PC-9 (cell line): ENCODE measurements around the gene TGFBR1. TPM values are rescaled to one million over a fixed set of nuclear protein-coding genes. Genes with fewer than 3 reads are reported as not detected.

ENCODE experiments used
- BruUV-seq: library from RNA; stranded (reverse); fragments of 400-500 nt; replicated peaks from 2 replicates; lab custom pipeline; 2021; lab: Mats Ljungman, UMichigan
- CTCF ChIA-PET: fragments of 300-600 bp; sonication (Branson Sonifier 250); formaldehyde crosslinking; loops from one replicate; lab custom pipeline; 2022; ENCODE audit warnings: antibody characterized with exemption; lab: Charles Lee
- POLR2A ChIA-PET: fragments of 300-600 bp; sonication (Branson Sonifier 250); formaldehyde crosslinking; loops from one replicate; lab custom pipeline; 2022; ENCODE audit warnings: antibody characterized with exemption; ENCODE audit not compliant: unreplicated experiment; lab: Charles Lee
- DNase-seq, 2 experiments: peaks; one replicate each; pipeline versions ENCODE4 v3.0.0 to v3.0.0-alpha.2; 2015 to 2022; ENCODE audit warnings: mixed read lengths in 1 of 2
- H2AFZ ChIP-seq: fragments of 200-600 bp; sonication (generic); 2 replicates; pipeline ENCODE4 v1.8.1; 2017; ENCODE audit warnings: antibody characterized with exemption
- H3F3A ChIP-seq: fragments of 200-600 bp; sonication (generic); 2 replicates; pipeline ENCODE4 v1.8.1; 2017; ENCODE audit warnings: antibody characterized with exemption, mild to moderate bottlenecking, low read depth; ENCODE audit not compliant: insufficient read depth
- H3K27ac ChIP-seq: fragments of 200-600 bp; sonication (generic); 2 replicates; pipeline ENCODE4 v1.6.1; 2016; ENCODE audit warnings: mixed run types
- H3K27me3 ChIP-seq: fragments of 200-600 bp; sonication (generic); 2 replicates; pipeline ENCODE4 v1.6.1; 2016; ENCODE audit warnings: low read depth, mixed run types; ENCODE audit not compliant: insufficient read depth
- H3K36me3 ChIP-seq: fragments of 200-600 bp; sonication (generic); 2 replicates; pipeline ENCODE4 v1.6.1; 2016; ENCODE audit warnings: low read depth, mixed run types
- H3K4me1 ChIP-seq: fragments of 200-600 bp; sonication (generic); replicated peaks from 2 replicates; pipeline ENCODE4 v1.6.1; 2016; ENCODE audit warnings: mixed run types; ENCODE audit not compliant: insufficient read depth
- H3K4me2 ChIP-seq: fragments of 200-600 bp; sonication (generic); 2 replicates; pipeline ENCODE4 v1.6.1; 2017; ENCODE audit warnings: mixed run types
- H3K4me3 ChIP-seq: fragments of 200-600 bp; sonication (generic); 2 replicates; pipeline ENCODE4 v1.6.1; 2016; ENCODE audit warnings: mixed run types
- H3K79me2 ChIP-seq: fragments of 200-600 bp; sonication (generic); 2 replicates; pipeline ENCODE4 v1.6.1; 2017; ENCODE audit warnings: low read depth, mixed run types
- H3K9me2 ChIP-seq: fragments of 200-600 bp; sonication (generic); 2 replicates; pipeline ENCODE4 v1.8.1; 2017; ENCODE audit warnings: mild to moderate bottlenecking; ENCODE audit not compliant: insufficient read depth
- H3K9me3 ChIP-seq: fragments of 200-600 bp; sonication (generic); 2 replicates; pipeline ENCODE4 v1.8.1; 2016; ENCODE audit warnings: low read depth; ENCODE audit not compliant: insufficient read depth
- H4K20me1 ChIP-seq: fragments of 200-600 bp; sonication (generic); 2 replicates; pipeline ENCODE4 v1.8.1; 2017; ENCODE audit not compliant: insufficient read depth
- EZH2 ChIP-seq: fragments of 200-600 bp; sonication (generic); IDR thresholded peaks from 2 replicates; pipeline ENCODE4 v1.8.0; 2017; ENCODE audit warnings: antibody characterized with exemption, low read depth
- intact Hi-C: fragments of 100-400 bp; cut with micrococcal nuclease; formaldehyde crosslinking; loops from one replicate; pipeline ENCODE4 v1.10.0; 2022; ENCODE audit not compliant: unreplicated experiment
- total RNA-seq: library from RNA; stranded (reverse); gene quantifications from 2 replicates; pipeline ENCODE4 v1.2.3, GENCODE V29; 2021
- TF ChIP-seq, protein P1 (sequence below): fragments of 200-600 bp; sonication (generic); conservative IDR thresholded peaks from 2 replicates; pipeline ENCODE4 v1.6.1; 2017; ENCODE audit warnings: mixed run types, antibody characterized with exemption, mild to moderate bottlenecking, moderate library complexity

Gene TGFBR1
- total RNA-seq, 1 experiment from 2014 or later = 18.3 TPM

- no peaks in the 10 kb centered on the region for H3F3A ChIP-seq
- no TSS peak for BruUV-seq
- no peaks in the 10 kb centered on the region for H3K27me3 ChIP-seq
- H3K4me3 ChIP-seq = no peak overlapping the region
- intact Hi-C loops = no loop called here
- ChIA-PET CTCF (no interaction called here), POLR2A (no interaction called here)
- no peaks in the 10 kb centered on the region for H3K36me3 ChIP-seq
- no peak overlapping the region for H3K4me2 ChIP-seq
- no peak overlapping the region for H2AFZ ChIP-seq
- DNase-seq = no peak
- H3K79me2 ChIP-seq = no peaks in the 10 kb centered on the region
- no peaks in the 10 kb centered on the region for H3K9me3 ChIP-seq
- no peaks in the 10 kb centered on the region for H4K20me1 ChIP-seq
- H3K4me1 ChIP-seq = no peaks in the 10 kb centered on the region
- no peak for TF ChIP-seq EZH2
- TF ChIP-seq, protein P1, sequence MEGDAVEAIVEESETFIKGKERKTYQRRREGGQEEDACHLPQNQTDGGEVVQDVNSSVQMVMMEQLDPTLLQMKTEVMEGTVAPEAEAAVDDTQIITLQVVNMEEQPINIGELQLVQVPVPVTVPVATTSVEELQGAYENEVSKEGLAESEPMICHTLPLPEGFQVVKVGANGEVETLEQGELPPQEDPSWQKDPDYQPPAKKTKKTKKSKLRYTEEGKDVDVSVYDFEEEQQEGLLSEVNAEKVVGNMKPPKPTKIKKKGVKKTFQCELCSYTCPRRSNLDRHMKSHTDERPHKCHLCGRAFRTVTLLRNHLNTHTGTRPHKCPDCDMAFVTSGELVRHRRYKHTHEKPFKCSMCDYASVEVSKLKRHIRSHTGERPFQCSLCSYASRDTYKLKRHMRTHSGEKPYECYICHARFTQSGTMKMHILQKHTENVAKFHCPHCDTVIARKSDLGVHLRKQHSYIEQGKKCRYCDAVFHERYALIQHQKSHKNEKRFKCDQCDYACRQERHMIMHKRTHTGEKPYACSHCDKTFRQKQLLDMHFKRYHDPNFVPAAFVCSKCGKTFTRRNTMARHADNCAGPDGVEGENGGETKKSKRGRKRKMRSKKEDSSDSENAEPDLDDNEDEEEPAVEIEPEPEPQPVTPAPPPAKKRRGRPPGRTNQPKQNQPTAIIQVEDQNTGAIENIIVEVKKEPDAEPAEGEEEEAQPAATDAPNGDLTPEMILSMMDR = no peak
- H3K27ac ChIP-seq = no peak overlapping the region
- no peaks in the 10 kb centered on the region for H3K9me2 ChIP-seq
Measured at GRCh38 chr9:99171225-99172123, 66.6 kb downstream of the TGFBR1 start.

GRCh38 chr9:99172124-99173091 is 67.5 kb downstream of the TGFBR1 start:
- no peak for DNase-seq
- no peak overlapping the region for H2AFZ ChIP-seq
- H3F3A ChIP-seq = no peaks in the 10 kb centered on the region
- no peak overlapping the region for H3K4me2 ChIP-seq
- H3K36me3 ChIP-seq = no peaks in the 10 kb centered on the region
- H3K4me3 ChIP-seq = no peak overlapping the region
- no peaks in the 10 kb centered on the region for H3K4me1 ChIP-seq
- no peak overlapping the region for H3K27ac ChIP-seq
- BruUV-seq = no TSS peak
- CTCF ChIA-PET = no interaction called here
- intact Hi-C loops = no loop called here
- no peaks in the 10 kb centered on the region for H3K79me2 ChIP-seq
- no peaks in the 10 kb centered on the region for H3K9me3 ChIP-seq
- H3K27me3 ChIP-seq = no peaks in the 10 kb centered on the region
- POLR2A ChIA-PET = interaction anchor here (0.7 kb wide), 1 partner anchor 1098 kb away, joined by 5 read pairs; no protein-coding TSS in a partner anchor
- no peaks in the 10 kb centered on the region for H4K20me1 ChIP-seq
- no peaks in the 10 kb centered on the region for H3K9me2 ChIP-seq
- TF ChIP-seq EZH2 = no peak
- TF ChIP-seq, protein P1 = no peak
